GM12878 (cell line): ENCODE data around the gene LTBP4. TPM values are rescaled to one million over a fixed set of nuclear protein-coding genes. Genes with fewer than 3 reads are reported as not detected.
A peak's percentile ranks its signal among the peaks of the same experiment; 100 is the strongest.

Experiments
- ATAC-seq: fragments of 200-7000 bp; cut with Tn5 transposase; 3 replicates; pipeline ENCODE4 v1.9.1; 2020; ENCODE audit warnings: mild to moderate bottlenecking, moderate library complexity
- BruUV-seq: library from RNA; stranded (reverse); fragments of 400-500 nt; replicated peaks from 2 replicates; lab custom pipeline; 2021; lab: Mats Ljungman, UMichigan
- CTCF ChIA-PET: fragments of 300-600 bp; sonication (Branson Sonifier 250); formaldehyde crosslinking; extraction: SDS; loops from one replicate; lab custom pipeline; 2021; ENCODE audit warnings: inconsistent platforms; lab: Yijun Ruan, JAX
- POLR2A ChIA-PET: fragments of 350-600 bp; formaldehyde crosslinking; extraction: SDS; loops from one replicate; lab custom pipeline; 2021; ENCODE audit warnings: inconsistent platforms; lab: Charles Lee
- RAD21 ChIA-PET: fragments of 300-600 bp; sonication (Branson Sonifier 250); formaldehyde crosslinking; loops from one replicate; lab custom pipeline; 2023; ENCODE audit warnings: antibody characterized with exemption; ENCODE audit not compliant: unreplicated experiment; lab: Charles Lee
- SMC1A ChIA-PET: fragments of 300-600 bp; sonication (Branson Sonifier 250); formaldehyde crosslinking; loops from one replicate; lab custom pipeline; 2023; ENCODE audit not compliant: unreplicated experiment, uncharacterized antibody; lab: Charles Lee
- DNase-seq: peaks from one replicate; pipeline ENCODE4 v3.0.0-alpha.2; 2011; ENCODE audit warnings: low read depth, low spot score
- FAIRE-seq: peaks from 3 replicates; lab custom pipeline; 2011; peaks lifted over from hg19 to GRCh38; lab: Jason Lieb, UNC
- H2AFZ ChIP-seq: 2 replicates; pipeline ENCODE4 v1.6.0; 2011; ENCODE audit warnings: low read depth, low read length, control low read depth; ENCODE audit not compliant: control insufficient read depth
- H3K27ac ChIP-seq: 2 replicates; pipeline ENCODE4 v1.5.1; 2011; ENCODE audit warnings: control low read depth; ENCODE audit not compliant: control insufficient read depth, insufficient read depth
- H3K27me3 ChIP-seq, 2 experiments: replicated peaks in 1 of 2; 2 replicates each; pipeline versions ENCODE4 v1.6.0 to v1.6.1; 2011; ENCODE audit warnings: low read length in 1 of 2; ENCODE audit not compliant: control insufficient read depth in 2 of 2, insufficient read depth in 2 of 2
- H3K36me3 ChIP-seq, 2 experiments: 2 replicates each; pipeline ENCODE4 v1.5.1; 2011; ENCODE audit warnings: low read length in 1 of 2; ENCODE audit not compliant: control insufficient read depth in 2 of 2, insufficient read depth in 2 of 2
- H3K4me1 ChIP-seq: 2 replicates; pipeline ENCODE4 v1.6.1; 2011; ENCODE audit warnings: mild to moderate bottlenecking, low read length, moderate library complexity, mixed read lengths; ENCODE audit not compliant: control insufficient read depth, insufficient read depth
- H3K4me2 ChIP-seq: 2 replicates; pipeline ENCODE4 v1.6.0; 2011; ENCODE audit warnings: control low read depth; ENCODE audit not compliant: control insufficient read depth, insufficient read depth
- H3K4me3 ChIP-seq: fragments of 200-600 bp; sonication (generic); 2 replicates; pipeline ENCODE4 v1.5.1; 2016
- H3K79me2 ChIP-seq: 2 replicates; pipeline ENCODE4 v1.6.0; 2011; ENCODE audit warnings: low read length; ENCODE audit not compliant: control insufficient read depth, insufficient read depth
- H3K9ac ChIP-seq: 2 replicates; pipeline ENCODE4 v1.8.0; 2011; ENCODE audit warnings: low read length, control low read depth, mixed read lengths; ENCODE audit not compliant: control insufficient read depth, insufficient read depth
- H3K9me3 ChIP-seq: replicated peaks from 3 replicates; pipeline ENCODE4 v1.5.1; 2011; ENCODE audit warnings: mild to moderate bottlenecking, low read length; ENCODE audit not compliant: control insufficient read depth, insufficient read depth
- H4K20me1 ChIP-seq: 2 replicates; pipeline ENCODE4 v1.6.0; 2011; ENCODE audit not compliant: control insufficient read depth, insufficient read depth
- BCL3 ChIP-seq: IDR thresholded peaks from 2 replicates; pipeline ENCODE4 v1.6.1; 2011; ENCODE audit warnings: borderline replicate concordance, low read depth, mild to moderate bottlenecking, moderate library complexity, low read length; ENCODE audit not compliant: insufficient read depth, poor library complexity, severe bottlenecking
- JUNB ChIP-seq: IDR thresholded peaks from 2 replicates; pipeline ENCODE4 v1.6.1; 2016; ENCODE audit warnings: antibody characterized with exemption, mild to moderate bottlenecking
- MTA3 ChIP-seq: IDR thresholded peaks from 2 replicates; pipeline ENCODE4 v1.6.1; 2012; ENCODE audit warnings: low read length, inconsistent platforms, borderline replicate concordance
- PBX3 ChIP-seq: IDR thresholded peaks from 2 replicates; pipeline ENCODE4 v1.6.1; 2011; ENCODE audit warnings: mild to moderate bottlenecking, low read depth, low read length, moderate library complexity; ENCODE audit not compliant: insufficient replicate concordance
- WGBS: methylation state at CpG from one replicate; pipeline ENCODE4 v1.1.6; 2016; ENCODE audit warnings: low lambda C conversion rate; ENCODE audit not compliant: insufficient replicate concordance, insufficient coverage; ENCODE audit errors: missing lambda C conversion rate; 5-methylcytosine and 5-hydroxymethylcytosine counted together
- in situ Hi-C: fragments of 300-500 bp; cut with MboI; formaldehyde crosslinking; loops from 9 replicates; pipeline ENCODE4 v1.14.3; 2018; ENCODE audit warnings: mixed read lengths
- intact Hi-C: fragments of 100-400 bp; cut with micrococcal nuclease; formaldehyde crosslinking; loops from one replicate; pipeline ENCODE4 v1.14.2; 2022; ENCODE audit not compliant: unreplicated experiment
- polyA plus RNA-seq, 11 experiments: library from polyadenylated mRNA; depleted of rRNA in 4 of 11; unstranded in 6 of 11; stranded (reverse) in 5 of 11; fragments of >200 nt; fragmentation: Nextera tagmentation in 4 of 11; fragmentation: Illumina TruSeq in 1 of 11; extraction: Ambion mirVana in 4 of 11; extraction: Trizol in 1 of 11; gene quantifications; 1 replicate in 1 of 11; 2 replicates in 10 of 11; pipeline versions ENCODE4 v1.2.1 to v1.2.3, GENCODE V29; 2011 to 2016; ENCODE audit warnings: inconsistent platforms in 2 of 11, missing spikeins in 2 of 11, low read depth in 1 of 11
- total RNA-seq, 4 experiments: library from RNA; depleted of rRNA in 3 of 4; stranded (reverse); fragments of >200 nt in 3 of 4; fragmentation: Illumina TruSeq in 1 of 4; extraction: Trizol in 1 of 4; gene quantifications; 2 replicates each; pipeline versions ENCODE4 v1.2.1 to v1.2.3, GENCODE V29; 2013 to 2021

Gene LTBP4
- total and polyA plus RNA-seq, 10 of the 15 experiments (the other 5 are each of a cell fraction or from before 2014, with no cell fraction given), result 0.09 to 34.6 (median 8.5) TPM; not detected in 1

- Histone ChIP-seq H3K27ac (no peak overlapping the region), H2AFZ (no peak overlapping the region), H3K27me3 (peaks cover 3 to 6% of the 10 kb centered on the region in 2 experiments; a peak in 3 of 4 replicates), H3K79me2 (no peaks in the 10 kb centered on the region), H3K9ac (no peak overlapping the region), H3K9me3 (no peaks in the 10 kb centered on the region), H3K4me2 (no peak overlapping the region), H3K4me1 (peaks cover 5% of the 10 kb centered on the region), H4K20me1 (no peaks in the 10 kb centered on the region), H3K4me3 (no peak overlapping the region), H3K36me3 (no peaks in the 10 kb centered on the region)
- CTCF ChIA-PET, result interaction anchor here (0.5 to 1.1 kb wide), 3 partner anchors 9 to 1043 kb away, joined by 3 read pairs; no protein-coding TSS in a partner anchor
- in situ Hi-C loops, result no loop called here
- FAIRE-seq (no peak), DNase-seq (no peak), ATAC-seq (no peak)
- BruUV-seq, result no TSS peak
- intact Hi-C loops, result no loop called here
- WGBS, result 29% methylated on average over 13 of the region's 13 CpGs
- RAD21 ChIA-PET, result interaction anchor here (0.8 to 1.6 kb wide), 2 partner anchors 19 to 45 kb away, joined by 3 to 4 read pairs; no protein-coding TSS in a partner anchor
- SMC1A ChIA-PET, result no interaction called here
- no peak for TF ChIP-seq JUNB
- peak; percentile 35 for TF ChIP-seq BCL3
- POLR2A ChIA-PET, result no interaction called here
These were observed 6.5 kb upstream of the LTBP4 start for GRCh38 chr19:40594657-40595091.

GRCh38 chr19:40596608-40597328 lies 4.4 kb upstream of the LTBP4 start:
- intact Hi-C loops, result no loop called here

More at GRCh38 chr19:40596608-40597328, 4.4 kb upstream of the LTBP4 start:
- H3K36me3 ChIP-seq, result no peaks in the 10 kb centered on the region
- TF ChIP-seq PBX3 (peak; percentile 31), MTA3 (no peak)
- TF ChIP-seq, all 136 proteins: peak for 1
- in situ Hi-C loops, result no loop called here
- Histone ChIP-seq H2AFZ (no peak overlapping the region), H3K4me1 (peaks cover 11% of the 10 kb centered on the region), H3K27me3 (peaks cover 11 to 14% of the 10 kb centered on the region in 2 experiments), H3K27ac (no peak overlapping the region), H3K4me3 (no peak overlapping the region), H4K20me1 (no peaks in the 10 kb centered on the region), H3K79me2 (no peaks in the 10 kb centered on the region), H3K9ac (no peak overlapping the region), H3K4me2 (no peak overlapping the region), H3K9me3 (no peaks in the 10 kb centered on the region)
- FAIRE-seq (no peak), ATAC-seq (no peak; the same call in 2 of the 3 replicates), DNase-seq (no peak)
- SMC1A ChIA-PET, result no interaction called here
- WGBS, result 50% methylated on average over 27 of the region's 53 CpGs
- CTCF ChIA-PET, result interaction anchor here (0.9 to 4.7 kb wide), 3 partner anchors 39 to 133 kb away, joined by 3 to 17 read pairs (median 4); no protein-coding TSS in a partner anchor
- POLR2A ChIA-PET, result no interaction called here
- RAD21 ChIA-PET, result no interaction called here
- BruUV-seq, result no TSS peak
